ENCODE measurements around the gene CD96. TPM values are rescaled to one million over a fixed set of nuclear protein-coding genes. Genes with fewer than 3 reads are reported as not detected.
A peak's percentile ranks its signal among the peaks of the same experiment; 100 is the strongest.
"Not testable (repeated sequence)": the region's sequence is repeated elsewhere in the genome, so short reads cannot be mapped to it uniquely, and the experiment has no call there.

The CD96 gene
- total RNA-seq, 1 experiment from 2014 or later = 0.05 TPM

GRCh38 chr3:111672461-111672860 is 130.5 kb downstream of the CD96 start:
- not testable (repeated sequence) for DNase-seq (ENCODE audit: low read depth)

- DNase-seq (ENCODE audit: low read depth) = no peak
These were observed 133.8 kb downstream of the CD96 start for GRCh38 chr3:111675846-111676210.

GRCh38 chr3:111676211-111677006 is 134.4 kb downstream of the CD96 start:
- DNase-seq (ENCODE audit: low read depth) = peak; percentile 99

GRCh38 chr3:111677007-111677392 is 135.0 kb downstream of the CD96 start:
- DNase-seq (ENCODE audit: low read depth) = no peak

- peak; percentile 59 for DNase-seq (ENCODE audit: low read depth)
These were observed 139.8 kb downstream of the CD96 start for GRCh38 chr3:111681661-111682426.

- no peak for DNase-seq (ENCODE audit: low read depth)
These were observed 142.6 kb downstream of the CD96 start for GRCh38 chr3:111684640-111685039.

- DNase-seq (ENCODE audit: low read depth) = no peak
These were observed 146.3 kb downstream of the CD96 start for GRCh38 chr3:111688190-111688800.

GRCh38 chr3:111690242-111690641 is 148.2 kb downstream of the CD96 start:
- peak; percentile 77 for DNase-seq (ENCODE audit: low read depth)

- DNase-seq (ENCODE audit: low read depth) = peak; percentile 73
These were observed 149.4 kb downstream of the CD96 start for GRCh38 chr3:111691293-111691909.

GRCh38 chr3:111692593-111693552 is 150.9 kb downstream of the CD96 start:
- no peak for DNase-seq (ENCODE audit: low read depth)

- DNase-seq (ENCODE audit: low read depth) = peak; percentile 48
These were observed 152.5 kb downstream of the CD96 start for GRCh38 chr3:111694471-111694870.

- peak; percentile 96 for DNase-seq (ENCODE audit: low read depth)
These were observed 153.7 kb downstream of the CD96 start for GRCh38 chr3:111695636-111696117.

- DNase-seq (ENCODE audit: low read depth) = no peak
These were observed 158.1 kb downstream of the CD96 start for GRCh38 chr3:111700054-111700453.

GRCh38 chr3:111701292-111701906 is 159.4 kb downstream of the CD96 start:
- DNase-seq (ENCODE audit: low read depth) = no peak

Other genes with a start within 250 kb of the CD96 start
- gene ZBED2, start 53.1 kb downstream of the CD96 start, total RNA-seq (2014; rRNA removed; shearing (Covaris generic)) = 0.15 and 0.49 TPM in 2 replicates
- 0.79 and 0.96 TPM in 2 replicates for gene PLCXD2, start 132.5 kb downstream of the CD96 start, total RNA-seq (2014; rRNA removed; shearing (Covaris generic))

All from M059J (cell line).